HG03045 (cell line): Measurements from ENCODE around the gene ABCC8.

Experiments
- ATAC-seq: cut with Tn5 transposase; IDR thresholded peaks from one replicate; pipeline ENCODE4 v1.9.1; 2021; ENCODE audit warnings: mild to moderate bottlenecking, moderate library complexity; ENCODE audit not compliant: unreplicated experiment

The ABCC8 gene

GRCh38 chr11:17506314-17506713 lies 29.7 kb upstream of the ABCC8 start:
- ATAC-seq: no peak

DNA sequence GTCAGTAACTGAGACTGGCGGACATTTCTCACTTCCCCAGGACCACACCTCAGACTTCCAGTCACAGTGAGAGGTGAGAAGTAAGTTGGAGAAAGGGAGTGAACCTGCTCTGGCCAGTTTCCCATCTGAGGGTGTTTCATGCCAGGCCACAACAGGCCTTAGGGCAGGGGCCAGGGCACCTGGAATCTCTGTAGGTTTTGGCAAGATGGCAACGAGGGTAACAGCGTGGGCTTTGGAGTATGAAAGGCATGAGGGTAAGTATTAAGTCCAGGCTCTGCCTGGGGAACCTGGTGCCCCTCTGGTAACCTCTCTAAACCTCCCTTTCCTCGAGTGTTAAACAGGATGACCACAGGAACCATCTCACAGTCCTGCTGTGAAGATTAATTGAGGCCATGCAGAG lies 28.5 kb upstream of the ABCC8 start:
- no peak for ATAC-seq

GRCh38 chr11:17504330-17505107 lies 27.9 kb upstream of the ABCC8 start:
- ATAC-seq: no peak

GRCh38 chr11:17502630-17503029 lies 26.0 kb upstream of the ABCC8 start:
- no peak for ATAC-seq

- no peak for ATAC-seq
Measured at GRCh38 chr11:17500673-17501072, 24.0 kb upstream of the ABCC8 start.

- no peak for ATAC-seq
Measured at GRCh38 chr11:17498475-17498874, 21.8 kb upstream of the ABCC8 start.

GRCh38 chr11:17498058-17498457 lies 21.4 kb upstream of the ABCC8 start:
- ATAC-seq: no peak

DNA sequence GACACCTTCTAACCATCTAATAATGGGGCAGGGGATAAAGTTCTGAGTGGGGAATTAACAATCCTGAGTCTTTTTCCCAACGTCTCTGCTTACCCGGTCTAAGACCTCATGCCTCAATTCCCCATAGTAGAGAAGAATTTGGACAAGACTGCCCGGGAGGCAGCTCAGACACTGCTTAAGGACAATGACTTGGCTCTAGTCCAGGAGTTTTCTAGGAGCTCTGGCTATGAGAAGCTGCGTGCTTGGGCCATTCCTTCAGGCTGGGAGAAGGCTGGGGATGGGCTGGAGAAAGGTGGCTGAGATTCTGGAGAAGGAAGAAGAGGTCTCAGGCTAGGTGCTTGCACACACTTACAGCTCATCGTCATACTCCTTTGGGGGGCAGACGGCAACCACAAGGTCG lies 19.8 kb upstream of the ABCC8 start:
- no peak for ATAC-seq

GRCh38 chr11:17494019-17494418 lies 17.4 kb upstream of the ABCC8 start:
- no peak for ATAC-seq

GRCh38 chr11:17490938-17491337 lies 14.3 kb upstream of the ABCC8 start:
- no peak for ATAC-seq

- ATAC-seq: no peak
Measured at GRCh38 chr11:17490232-17490631, 13.6 kb upstream of the ABCC8 start.

- ATAC-seq: no peak
Measured at GRCh38 chr11:17489751-17490150, 13.1 kb upstream of the ABCC8 start.

GRCh38 chr11:17488563-17488962 lies 11.9 kb upstream of the ABCC8 start:
- no peak for ATAC-seq

DNA sequence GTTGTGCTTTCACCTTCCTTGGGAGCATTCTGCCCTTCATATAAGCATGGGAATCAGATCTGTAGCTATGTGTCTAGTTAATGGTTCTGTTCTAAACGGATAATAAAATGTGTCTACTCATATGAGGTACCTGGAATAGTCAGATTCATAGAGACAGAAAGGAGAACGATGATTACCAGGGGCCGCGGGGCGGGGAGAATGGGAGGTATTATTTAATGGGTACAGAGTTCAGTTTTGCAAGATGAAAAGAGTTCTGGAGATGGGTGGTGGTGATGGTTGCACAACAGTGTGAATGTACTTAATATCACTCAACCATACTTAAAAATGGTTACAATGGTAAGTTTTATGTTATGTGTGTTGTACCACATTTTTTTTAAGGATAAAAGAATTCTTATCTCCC lies 10.0 kb upstream of the ABCC8 start:
- ATAC-seq: no peak

DNA sequence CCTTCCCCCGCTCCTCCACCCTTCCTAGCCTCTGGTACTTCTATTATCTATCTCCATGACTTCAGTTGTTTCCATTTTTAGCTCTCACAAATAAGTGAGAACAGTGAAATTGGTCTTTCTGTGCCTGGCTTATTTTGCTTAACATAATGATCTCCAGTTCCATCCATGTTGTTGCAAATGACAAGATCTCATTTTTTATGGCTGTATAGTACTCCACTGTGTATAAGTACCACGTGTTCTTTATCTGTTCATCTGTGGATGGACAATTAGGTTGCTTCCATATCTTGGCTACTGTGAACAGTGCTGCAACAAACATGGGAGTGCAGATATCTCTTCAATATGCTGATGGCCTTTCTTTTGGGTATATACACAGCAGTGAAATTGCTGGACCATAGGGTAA lies 6.9 kb upstream of the ABCC8 start:
- ATAC-seq: no peak

DNA sequence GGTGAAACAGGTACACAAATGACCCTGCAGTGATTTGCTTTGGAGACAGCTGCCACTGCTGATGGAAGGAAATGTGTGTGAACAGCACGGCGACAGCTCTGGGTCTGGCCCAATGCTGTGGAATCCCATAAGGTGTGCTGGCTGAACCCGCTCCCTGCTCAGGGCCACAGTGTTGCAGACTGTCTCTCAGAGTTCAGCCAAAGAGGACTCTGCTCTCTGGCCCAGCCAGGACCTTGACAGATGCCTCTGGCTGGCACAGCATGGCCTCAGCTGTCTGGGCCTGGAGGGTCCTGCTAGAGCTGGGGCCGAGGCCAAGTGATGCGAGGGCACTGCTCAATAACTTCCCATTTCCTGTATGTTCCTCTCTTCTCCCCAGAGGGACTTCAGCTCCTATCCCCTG lies 5.3 kb upstream of the ABCC8 start:
- ATAC-seq: no peak

GRCh38 chr11:17479284-17480214 lies 2.9 kb upstream of the ABCC8 start:
- ATAC-seq: no peak

DNA sequence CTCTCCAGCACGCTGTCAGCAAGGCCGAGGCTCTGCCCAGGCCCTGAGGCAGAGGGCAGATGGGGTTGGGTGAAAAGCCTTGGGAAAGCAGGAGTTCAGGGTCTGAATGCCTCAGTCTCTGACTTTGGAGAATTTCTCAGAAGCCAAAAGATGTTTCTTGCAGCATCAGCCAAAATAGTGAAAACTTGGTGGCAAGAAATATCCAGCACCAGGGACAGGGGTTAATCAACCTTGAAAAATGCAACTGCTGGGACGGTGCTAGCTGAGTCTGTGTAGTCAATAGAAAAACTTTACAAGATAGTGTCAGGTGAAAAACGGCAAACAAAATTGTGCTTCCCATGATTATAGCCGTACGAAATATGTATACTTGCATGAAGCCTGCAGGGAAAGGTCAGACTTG lies 1.4 kb upstream of the ABCC8 start:
- ATAC-seq: no peak

- ATAC-seq: no peak
Measured at GRCh38 chr11:17477361-17477760, 716 bp upstream of the ABCC8 start.

DNA sequence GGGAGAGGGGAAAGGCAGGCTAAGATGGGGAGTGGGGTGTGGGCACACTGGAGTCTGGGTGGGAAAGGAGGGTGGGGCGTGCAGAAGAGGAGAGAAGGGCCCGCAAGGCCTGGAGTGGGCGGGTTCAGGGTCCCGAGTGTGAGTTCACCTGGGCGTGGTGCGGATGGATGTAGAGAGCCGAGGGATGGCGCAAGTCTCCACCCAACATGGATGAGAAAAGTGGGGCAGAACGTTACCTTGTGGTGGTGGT lies 364 bp upstream of the ABCC8 start:
- ATAC-seq: no peak

DNA sequence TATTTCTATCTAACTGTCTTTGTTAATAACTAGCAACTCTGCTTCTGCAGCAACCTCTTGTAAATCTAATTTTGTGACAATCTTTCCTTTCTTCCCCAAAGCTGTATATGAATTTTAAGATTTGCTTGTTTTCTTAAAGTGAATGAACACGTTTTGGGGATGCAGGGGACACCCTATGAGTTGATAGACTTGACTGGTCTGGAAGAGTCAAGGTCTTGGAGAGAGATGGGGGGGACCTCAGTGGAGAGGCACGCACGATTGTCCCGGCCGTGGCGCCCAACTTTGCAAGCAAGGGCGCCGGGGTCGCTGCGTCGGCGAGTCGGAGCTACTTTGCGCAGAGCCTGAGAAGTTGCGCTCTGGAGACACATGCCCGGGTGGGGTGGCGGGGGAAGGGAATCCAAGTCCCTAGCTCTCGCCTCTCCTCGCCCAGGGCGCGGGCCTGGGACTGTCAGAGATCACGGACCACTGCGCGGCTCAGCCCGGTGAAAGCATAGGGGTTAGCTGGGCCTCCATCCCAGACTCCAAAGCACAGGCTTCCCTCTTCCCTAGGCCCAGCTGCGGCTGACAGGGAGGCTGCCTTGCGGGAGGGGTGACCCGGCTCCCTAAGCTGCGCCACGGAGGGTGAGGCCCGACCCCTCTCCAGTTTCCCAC lies 854 bp downstream of the ABCC8 start:
- no peak for ATAC-seq
